Stimulated activated CD4-positive, alpha-beta T cell treated with anti-CD3 and anti-CD28 coated beads, Interleukin-1b, Interleukin-23, amount 100 ng/mL, for 48 hours (primary cell): ENCODE data around the gene STOX1.
A peak's percentile ranks its signal among the peaks of the same experiment; 100 is the strongest.
"Not testable (repeated sequence)": the region's sequence is repeated elsewhere in the genome, so short reads cannot be mapped to it uniquely, and the experiment has no call there.

ENCODE experiments used
- DNase-seq: peaks from one replicate; pipeline ENCODE4 v3.0.0-alpha.2; 2020

The STOX1 gene

DNA sequence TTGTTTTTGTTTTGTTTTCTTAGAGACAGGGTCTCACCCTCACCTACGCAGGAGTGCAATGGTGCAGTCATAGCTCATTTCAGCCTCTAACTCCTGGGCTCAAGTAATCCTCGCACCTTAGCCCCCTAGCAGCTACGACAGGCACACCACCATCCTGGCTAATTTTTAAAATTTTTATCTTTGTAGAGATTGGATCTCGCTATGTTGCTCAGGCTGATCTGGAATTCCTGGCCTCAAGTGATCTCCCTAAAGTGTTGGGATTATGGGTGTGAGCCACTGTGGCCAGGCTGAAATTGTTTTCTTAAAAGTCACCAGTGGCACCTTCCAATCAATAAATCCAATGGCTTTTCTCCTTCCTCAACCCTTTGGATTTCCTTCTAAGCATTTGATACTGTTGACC, 52.9 kb downstream of the STOX1 start:
- DNase-seq, result no peak

- no peak for DNase-seq
Measured at GRCh38 chr10:68895041-68895440, 67.7 kb downstream of the STOX1 start.

GRCh38 chr10:68897336-68897741, 70.0 kb downstream of the STOX1 start:
- DNase-seq, result peak; percentile 17

GRCh38 chr10:68899186-68899745, 71.9 kb downstream of the STOX1 start:
- DNase-seq, result no peak

DNA sequence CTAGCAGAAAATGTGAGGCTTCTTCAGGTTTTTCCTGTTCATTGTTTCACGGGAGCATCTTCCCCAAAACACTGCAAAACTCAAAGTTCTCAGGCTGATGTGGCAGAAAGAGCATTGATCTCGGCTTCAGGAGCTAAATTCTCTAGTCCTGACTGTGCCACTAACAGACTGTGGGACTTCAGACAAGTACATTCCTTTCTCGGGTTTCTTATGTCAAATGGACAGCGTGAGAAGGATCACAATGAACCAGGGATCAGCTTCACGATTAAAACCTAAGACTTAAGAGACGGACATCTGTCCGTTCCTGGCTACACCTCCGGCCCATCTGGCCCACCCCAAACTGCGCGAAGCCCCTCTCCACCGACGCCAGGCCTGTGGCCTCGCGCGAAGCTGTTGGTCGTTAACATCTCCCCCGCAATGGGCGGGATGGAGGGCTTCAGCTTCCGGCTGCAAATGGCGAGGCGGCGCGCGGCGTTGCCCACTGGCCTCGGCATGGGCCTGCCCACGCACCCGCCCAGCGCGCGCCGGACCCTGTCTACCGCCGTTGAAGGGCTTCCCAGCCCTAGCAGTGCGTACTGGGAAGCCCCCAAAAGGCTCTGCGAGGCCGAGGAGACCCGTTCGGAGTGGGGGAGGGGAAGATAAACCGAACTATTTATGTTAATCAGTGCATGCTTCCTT, 73.2 kb downstream of the STOX1 start:
- DNase-seq, result peak; percentile 3

- DNase-seq, result peak; percentile 97
Measured at GRCh38 chr10:68901105-68901927, 74.0 kb downstream of the STOX1 start, which contains the start of gene DDX50. TSS of gene DDX50 (plus strand) at chr10:68901315. CDS start at chr10:68901385, 70 bp downstream.

DNA sequence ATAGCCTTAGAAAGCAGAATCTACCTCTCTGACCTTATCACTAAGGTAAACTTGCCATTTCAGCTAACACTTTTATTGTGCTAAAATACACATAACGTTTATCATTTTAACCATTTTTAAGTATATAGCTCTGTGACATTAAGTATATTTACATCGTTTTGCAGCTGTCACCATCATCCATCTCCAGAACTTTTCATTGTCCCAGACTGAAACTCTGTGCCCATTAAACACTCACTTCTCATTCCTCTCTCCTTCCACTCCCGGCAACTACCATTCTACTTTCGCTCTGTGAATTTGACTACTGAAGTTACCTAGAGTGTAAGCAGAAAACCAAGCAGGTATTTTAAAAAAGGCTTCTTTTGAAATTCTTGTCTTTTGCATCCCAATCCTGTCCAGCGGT, 75.1 kb downstream of the STOX1 start:
- DNase-seq, result no peak

GRCh38 chr10:68924593-68924992, 97.3 kb downstream of the STOX1 start:
- no peak for DNase-seq

DNA sequence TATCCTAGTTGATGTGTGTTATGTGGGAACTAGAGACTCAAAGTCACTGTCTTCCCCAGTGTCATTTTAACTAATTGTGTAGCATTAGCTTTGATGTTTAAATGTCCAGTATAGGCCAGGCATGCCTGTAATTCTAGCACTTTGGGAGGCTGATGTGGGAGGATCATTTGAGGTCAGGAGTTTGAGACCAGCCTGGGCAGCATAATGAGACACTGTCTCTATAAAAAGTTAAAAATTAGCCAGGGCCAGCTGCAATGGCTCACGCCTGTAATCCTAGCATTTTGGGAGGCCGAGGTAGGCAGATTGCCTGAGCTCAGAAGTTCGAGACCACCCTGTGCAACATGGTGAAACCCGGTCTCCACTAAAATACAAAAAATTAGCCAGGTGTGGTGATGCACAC, 98.2 kb downstream of the STOX1 start:
- DNase-seq, result no peak

- not testable (repeated sequence) for DNase-seq
Measured at GRCh38 chr10:68929157-68929556, 101.8 kb downstream of the STOX1 start.

- not testable (repeated sequence) for DNase-seq
Measured at GRCh38 chr10:68929888-68930287, 102.6 kb downstream of the STOX1 start.

- DNase-seq, result not testable (repeated sequence)
Measured at GRCh38 chr10:68932860-68933259, 105.5 kb downstream of the STOX1 start.

DNA sequence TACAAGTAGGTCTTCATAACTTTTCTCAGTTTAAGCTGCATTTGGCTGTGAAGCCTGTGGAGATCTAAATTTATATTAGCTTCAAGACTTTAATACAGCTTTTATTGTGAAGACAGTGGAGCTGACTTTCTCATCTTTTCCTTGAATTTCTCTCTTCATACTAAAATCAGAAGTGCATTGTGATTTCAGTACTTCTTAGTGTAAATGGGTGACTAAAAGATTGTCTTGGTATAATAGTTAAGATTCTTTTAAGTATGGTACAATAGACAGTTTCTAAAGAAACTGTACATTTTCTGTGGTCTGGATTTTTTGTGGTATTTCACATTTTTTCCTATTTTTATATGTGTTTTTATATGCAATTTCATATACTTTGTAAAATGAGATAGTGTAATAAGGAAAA, 107.7 kb downstream of the STOX1 start:
- DNase-seq, result no peak

- no peak for DNase-seq
Measured at GRCh38 chr10:68938117-68938516, 110.8 kb downstream of the STOX1 start.

DNA sequence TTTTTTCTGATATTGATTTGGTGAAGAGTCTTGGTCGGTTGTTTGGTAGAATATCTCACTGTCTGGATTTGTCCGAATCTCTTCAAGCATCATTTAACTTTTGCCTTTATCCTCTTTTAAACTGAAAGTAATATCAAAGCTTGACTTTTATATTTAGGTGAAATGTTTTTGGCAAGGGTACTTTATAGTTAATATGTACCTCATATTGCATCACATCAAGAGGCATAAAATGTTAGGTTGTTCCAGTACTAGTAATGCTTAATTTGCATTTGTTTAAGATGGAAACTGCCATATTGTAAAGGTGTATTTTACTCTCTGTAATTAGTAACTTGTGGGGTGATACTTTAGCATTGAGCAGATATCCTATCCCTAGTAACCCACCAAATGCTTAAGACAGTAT, 111.6 kb downstream of the STOX1 start:
- no peak for DNase-seq

DNA sequence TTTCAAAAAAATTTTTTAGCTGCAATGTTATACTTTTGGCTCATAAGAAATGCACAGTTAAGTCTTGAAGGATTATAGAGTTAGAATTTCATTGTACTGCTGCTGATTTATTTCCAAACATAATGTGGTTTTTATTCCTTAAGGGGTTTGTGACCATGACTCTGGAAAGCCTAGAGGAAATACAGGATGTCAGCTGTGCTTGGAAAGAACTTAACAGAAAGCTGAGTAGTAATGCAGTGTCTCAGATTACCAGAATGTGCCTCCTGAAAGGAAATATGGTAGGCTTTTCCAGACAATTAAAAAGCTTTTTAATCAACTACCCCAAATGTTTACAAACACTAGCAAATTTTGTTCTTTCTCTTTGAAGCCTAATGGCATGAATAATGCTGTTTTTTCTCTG, 113.6 kb downstream of the STOX1 start:
- not testable (repeated sequence) for DNase-seq
